Measurements from ENCODE around the gene SGO2.
"Not testable (repeated sequence)": the region's sequence is repeated elsewhere in the genome, so short reads cannot be mapped to it uniquely, and the experiment has no call there.

Gene SGO2

GRCh38 chr2:200523158-200523557 lies 2.8 kb upstream of the SGO2 start:
- no peak for DNase-seq

- no peak for DNase-seq
Observed at GRCh38 chr2:200523604-200524003, 2.4 kb upstream of the SGO2 start.

- no peak for DNase-seq
Observed at GRCh38 chr2:200525066-200525465, 941 bp upstream of the SGO2 start.

GRCh38 chr2:200525551-200525881 lies 491 bp upstream of the SGO2 start:
- DNase-seq, result no peak

- no peak for DNase-seq
Observed at GRCh38 chr2:200528228-200528627, 2.2 kb downstream of the SGO2 start.

- DNase-seq, result no peak
Observed at GRCh38 chr2:200533754-200534153, 7.7 kb downstream of the SGO2 start.

GRCh38 chr2:200534572-200534971 lies 8.6 kb downstream of the SGO2 start:
- DNase-seq, result no peak

GRCh38 chr2:200538139-200538538 lies 12.1 kb downstream of the SGO2 start:
- no peak for DNase-seq

- DNase-seq, result no peak
Observed at GRCh38 chr2:200540793-200541192, 14.8 kb downstream of the SGO2 start.

GRCh38 chr2:200566596-200566995 lies 40.6 kb downstream of the SGO2 start:
- not testable (repeated sequence) for DNase-seq

GRCh38 chr2:200567932-200568331 lies 41.9 kb downstream of the SGO2 start:
- no peak for DNase-seq

- no peak for DNase-seq
Observed at GRCh38 chr2:200575957-200576356, 50.0 kb downstream of the SGO2 start.

GRCh38 chr2:200577027-200577426 lies 51.0 kb downstream of the SGO2 start:
- no peak for DNase-seq

GRCh38 chr2:200578778-200579177 lies 52.8 kb downstream of the SGO2 start:
- DNase-seq, result peak in 1 of 2 experiments; percentile 14

- DNase-seq, result no peak
Observed at GRCh38 chr2:200584639-200585038, 58.6 kb downstream of the SGO2 start.

GRCh38 chr2:200585340-200585729 lies 59.3 kb downstream of the SGO2 start:
- peak in 1 of 2 experiments; percentile 38 for DNase-seq

- peak; percentile 22 to 71 for DNase-seq
Observed at GRCh38 chr2:200585730-200586643, 60.0 kb downstream of the SGO2 start, which contains the start of gene AOX1. Gene AOX1, plus strand, starts transcription at chr2:200586014. Its CDS starts 95 bp downstream, at chr2:200586109.

- DNase-seq, result no peak
Observed at GRCh38 chr2:200586644-200586975, 60.6 kb downstream of the SGO2 start.

- DNase-seq, result no peak
Observed at GRCh38 chr2:200587007-200587616, 61.1 kb downstream of the SGO2 start.

GRCh38 chr2:200588076-200588678 lies 62.2 kb downstream of the SGO2 start:
- no peak for DNase-seq

- no peak for DNase-seq
Observed at GRCh38 chr2:200590090-200590489, 64.1 kb downstream of the SGO2 start.

- DNase-seq, result no peak
Observed at GRCh38 chr2:200591308-200591707, 65.3 kb downstream of the SGO2 start.

GRCh38 chr2:200592406-200593075 lies 66.5 kb downstream of the SGO2 start:
- peak; percentile 69 to 80 for DNase-seq
